ENCODE results near the gene SMG9. TPM values are rescaled to one million over a fixed set of nuclear protein-coding genes. Genes with fewer than 3 reads are reported as not detected.

The SMG9 gene
- total and polyA plus RNA-seq, 5 donors, result 11.7 to 21.0 (median 15.3) TPM

DNA sequence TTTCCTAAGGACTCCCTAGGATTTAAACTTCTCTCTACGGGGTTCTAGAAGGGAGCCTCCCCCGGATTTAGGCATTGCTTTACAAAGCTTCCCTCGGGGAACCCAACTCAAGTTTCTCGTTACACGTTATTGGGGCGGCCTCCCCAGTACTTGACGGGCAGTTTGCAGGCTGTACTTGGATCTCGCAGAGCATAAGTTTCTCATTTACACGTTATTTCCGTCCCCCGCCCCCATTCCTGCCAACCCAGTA, 584 bp downstream of the SMG9 start:
- WGBS, result under 1% methylated on average over 11 of the region's 11 CpGs
- Histone ChIP-seq H3K27me3 (ENCODE audit: control insufficient read depth, insufficient read depth) (no peaks in the 10 kb centered on the region), H3K27ac (ENCODE audit: low read length) (peak overlapping the region; percentile 96), H3K4me3 (ENCODE audit: low read length) (peak overlapping the region; percentile 61), H3K4me1 (ENCODE audit: control insufficient read depth, insufficient read depth, low read length) (no peaks in the 10 kb centered on the region), H3K9me3 (ENCODE audit: control insufficient read depth, low read length) (no peaks in the 10 kb centered on the region)
- intact Hi-C loops (cut with DNase I), result no loop called here
- DNase-seq (no peak), ATAC-seq (no peak)

DNA sequence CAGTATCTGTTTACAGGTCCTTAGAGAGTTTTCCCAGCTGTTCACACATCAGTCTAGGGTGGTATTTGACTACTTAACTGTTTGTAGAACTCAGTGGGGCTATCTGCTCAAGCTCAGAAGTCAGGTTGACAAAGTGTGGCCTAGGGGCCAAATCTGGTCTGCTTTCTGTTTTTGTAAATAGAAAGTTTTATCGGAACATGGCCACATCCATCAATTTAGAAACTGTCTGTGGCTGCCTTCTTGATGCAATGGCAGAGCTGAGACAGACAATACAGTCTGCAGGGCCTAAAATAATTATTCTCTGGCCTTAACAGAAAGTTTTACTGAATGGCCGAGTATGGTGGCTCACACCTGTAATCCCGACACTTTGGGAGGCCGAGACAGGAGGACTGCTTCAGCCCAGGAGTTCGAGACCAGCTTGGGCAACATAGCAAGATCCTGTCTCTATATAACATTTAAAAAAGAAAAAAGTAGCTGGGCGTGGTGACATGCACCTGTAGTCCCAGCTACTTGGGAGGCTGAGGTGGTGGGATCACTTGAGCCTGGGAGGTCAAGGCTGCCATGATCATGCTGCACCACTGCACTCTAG, 2.4 kb downstream of the SMG9 start:
- DNase-seq (no peak), ATAC-seq (no peak)
- Histone ChIP-seq H3K4me1 (ENCODE audit: control insufficient read depth, insufficient read depth, low read length) (no peaks in the 10 kb centered on the region), H3K4me3 (ENCODE audit: low read length) (no peak overlapping the region), H3K27ac (ENCODE audit: low read length) (no peak overlapping the region), H3K27me3 (ENCODE audit: control insufficient read depth, insufficient read depth) (no peaks in the 10 kb centered on the region), H3K9me3 (ENCODE audit: control insufficient read depth, low read length) (no peaks in the 10 kb centered on the region)
- intact Hi-C loops (cut with DNase I), result no loop called here
- WGBS, result 97% methylated on average over 6 of the region's 6 CpGs

- WGBS, result 95% methylated on average over 4 of the region's 4 CpGs
- no peak overlapping the region for H3K4me3 ChIP-seq (ENCODE audit: low read length)
- H3K27me3 ChIP-seq (ENCODE audit: control insufficient read depth, insufficient read depth), result no peaks in the 10 kb centered on the region
- no peaks in the 10 kb centered on the region for H3K9me3 ChIP-seq (ENCODE audit: control insufficient read depth, low read length)
- no peaks in the 10 kb centered on the region for H3K4me1 ChIP-seq (ENCODE audit: control insufficient read depth, insufficient read depth, low read length)
- no peak overlapping the region for H3K27ac ChIP-seq (ENCODE audit: low read length)
- ATAC-seq, result no peak
- no peak for DNase-seq
- intact Hi-C loops (cut with DNase I), result no loop called here
Observed at GRCh38 chr19:43751466-43752220, 3.1 kb downstream of the SMG9 start.

DNA sequence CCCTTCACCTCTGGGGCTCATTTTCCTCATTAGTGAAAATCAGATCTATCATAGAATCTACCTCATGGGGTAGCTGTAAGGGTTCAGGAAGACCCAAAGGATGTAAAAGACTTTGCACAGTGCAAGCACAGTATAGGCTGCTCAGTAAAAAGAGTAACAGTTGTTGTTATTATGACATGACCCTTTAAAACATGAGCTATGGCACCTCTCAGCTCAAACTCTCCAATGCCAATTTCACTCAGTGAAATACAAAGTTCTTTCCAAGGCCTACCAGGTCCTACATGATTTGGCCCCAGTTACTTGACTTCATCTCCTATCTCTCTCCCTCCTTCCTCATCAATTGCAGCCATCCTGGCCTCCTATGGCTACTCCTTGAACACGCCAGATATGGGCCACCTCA, 4.9 kb downstream of the SMG9 start:
- Histone ChIP-seq H3K4me3 (ENCODE audit: low read length) (no peak overlapping the region), H3K27ac (ENCODE audit: low read length) (no peak overlapping the region), H3K4me1 (ENCODE audit: control insufficient read depth, insufficient read depth, low read length) (no peaks in the 10 kb centered on the region), H3K9me3 (ENCODE audit: control insufficient read depth, low read length) (no peaks in the 10 kb centered on the region), H3K27me3 (ENCODE audit: control insufficient read depth, insufficient read depth) (no peaks in the 10 kb centered on the region)
- no peak for DNase-seq
- WGBS, result 98% methylated on average over 1 of the region's 1 CpG
- ATAC-seq, result no peak
- intact Hi-C loops (cut with DNase I), result loop anchor here in 1 of 4 donors (5.0 kb wide), 1 partner anchor 32 kb away; the partner anchor contains the start of gene KCNN4

- no peak overlapping the region for H3K27ac ChIP-seq (ENCODE audit: low read length)
- no peaks in the 10 kb centered on the region for H3K9me3 ChIP-seq (ENCODE audit: control insufficient read depth, low read length)
- 70% methylated on average over 7 of the region's 7 CpGs for WGBS
- ATAC-seq (no peak), DNase-seq (no peak)
- H3K27me3 ChIP-seq (ENCODE audit: control insufficient read depth, insufficient read depth), result no peaks in the 10 kb centered on the region
- H3K4me3 ChIP-seq (ENCODE audit: low read length), result no peak overlapping the region
- no peaks in the 10 kb centered on the region for H3K4me1 ChIP-seq (ENCODE audit: control insufficient read depth, insufficient read depth, low read length)
- intact Hi-C loops (cut with DNase I), result loop anchor here in 1 of 4 donors (5.0 kb wide), 1 partner anchor 33 kb away; the partner anchor contains the start of gene KCNN4
Observed at GRCh38 chr19:43749152-43749551, 5.6 kb downstream of the SMG9 start.

GRCh38 chr19:43748685-43749084, 6.1 kb downstream of the SMG9 start:
- ATAC-seq (no peak), DNase-seq (no peak)
- Histone ChIP-seq H3K4me3 (ENCODE audit: low read length) (no peak overlapping the region), H3K4me1 (ENCODE audit: control insufficient read depth, insufficient read depth, low read length) (no peaks in the 10 kb centered on the region), H3K27me3 (ENCODE audit: control insufficient read depth, insufficient read depth) (no peaks in the 10 kb centered on the region), H3K27ac (ENCODE audit: low read length) (no peak overlapping the region), H3K9me3 (ENCODE audit: control insufficient read depth, low read length) (no peaks in the 10 kb centered on the region)
- intact Hi-C loops (cut with DNase I), result loop anchor here in 1 of 4 donors (5.0 kb wide), 1 partner anchor 34 kb away; the partner anchor contains the start of gene KCNN4
- 80% methylated on average over 4 of the region's 4 CpGs for WGBS

DNA sequence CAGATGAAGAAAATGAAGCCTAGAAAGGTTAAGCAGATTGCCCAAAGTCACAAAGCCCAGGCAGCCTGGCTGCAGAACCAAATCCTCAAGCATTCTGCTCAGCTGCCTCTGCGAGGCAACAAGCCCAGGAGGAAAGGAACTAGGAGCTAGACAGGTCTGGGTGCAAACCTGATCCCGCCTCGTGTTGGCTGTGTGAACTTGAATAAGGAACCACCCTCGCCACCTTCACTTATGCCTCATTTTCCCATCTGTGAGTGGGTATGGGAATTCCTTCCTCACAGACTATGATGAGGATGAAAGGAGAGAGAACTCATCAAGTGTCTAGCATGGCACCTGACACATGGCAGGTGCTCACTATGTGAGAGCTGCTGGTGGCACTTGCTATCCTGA, 6.6 kb downstream of the SMG9 start:
- H3K27ac ChIP-seq (ENCODE audit: low read length), result no peak overlapping the region
- WGBS, result 92% methylated on average over 4 of the region's 4 CpGs
- no peaks in the 10 kb centered on the region for H3K9me3 ChIP-seq (ENCODE audit: control insufficient read depth, low read length)
- ATAC-seq, result no peak
- H3K4me3 ChIP-seq (ENCODE audit: low read length), result no peak overlapping the region
- DNase-seq, result no peak
- intact Hi-C loops (cut with DNase I), result loop anchor here in 1 of 4 donors (5.0 kb wide), 1 partner anchor 34 kb away; the partner anchor contains the start of gene KCNN4
- H3K27me3 ChIP-seq (ENCODE audit: control insufficient read depth, insufficient read depth), result no peaks in the 10 kb centered on the region
- H3K4me1 ChIP-seq (ENCODE audit: control insufficient read depth, insufficient read depth, low read length), result no peaks in the 10 kb centered on the region

- intact Hi-C loops (cut with DNase I), result loop anchor here in 1 of 4 donors (5.0 kb wide), 1 partner anchor 35 kb away; the partner anchor contains the start of gene KCNN4
- Histone ChIP-seq H3K27ac (ENCODE audit: low read length) (no peak overlapping the region), H3K4me1 (ENCODE audit: control insufficient read depth, insufficient read depth, low read length) (no peaks in the 10 kb centered on the region), H3K4me3 (ENCODE audit: low read length) (no peak overlapping the region), H3K27me3 (ENCODE audit: control insufficient read depth, insufficient read depth) (no peaks in the 10 kb centered on the region), H3K9me3 (ENCODE audit: control insufficient read depth, low read length) (no peaks in the 10 kb centered on the region)
- 83% methylated on average over 16 of the region's 16 CpGs for WGBS
- no peak for DNase-seq
- ATAC-seq, result no peak
Observed at GRCh38 chr19:43747557-43748204, 7.1 kb downstream of the SMG9 start.

- DNase-seq, result no peak
- no peak for ATAC-seq
- Histone ChIP-seq H3K27ac (ENCODE audit: low read length) (no peak overlapping the region), H3K4me1 (ENCODE audit: control insufficient read depth, insufficient read depth, low read length) (no peaks in the 10 kb centered on the region), H3K27me3 (ENCODE audit: control insufficient read depth, insufficient read depth) (no peaks in the 10 kb centered on the region), H3K9me3 (ENCODE audit: control insufficient read depth, low read length) (no peaks in the 10 kb centered on the region), H3K4me3 (ENCODE audit: low read length) (no peak overlapping the region)
- WGBS, result 84% methylated on average over 3 of the region's 3 CpGs
- intact Hi-C loops (cut with DNase I), result loop anchor here in 1 of 4 donors (5.0 kb wide), 1 partner anchor 44 kb away; no protein-coding TSS in a partner anchor
Observed at GRCh38 chr19:43743059-43743458, 11.7 kb downstream of the SMG9 start.

DNA sequence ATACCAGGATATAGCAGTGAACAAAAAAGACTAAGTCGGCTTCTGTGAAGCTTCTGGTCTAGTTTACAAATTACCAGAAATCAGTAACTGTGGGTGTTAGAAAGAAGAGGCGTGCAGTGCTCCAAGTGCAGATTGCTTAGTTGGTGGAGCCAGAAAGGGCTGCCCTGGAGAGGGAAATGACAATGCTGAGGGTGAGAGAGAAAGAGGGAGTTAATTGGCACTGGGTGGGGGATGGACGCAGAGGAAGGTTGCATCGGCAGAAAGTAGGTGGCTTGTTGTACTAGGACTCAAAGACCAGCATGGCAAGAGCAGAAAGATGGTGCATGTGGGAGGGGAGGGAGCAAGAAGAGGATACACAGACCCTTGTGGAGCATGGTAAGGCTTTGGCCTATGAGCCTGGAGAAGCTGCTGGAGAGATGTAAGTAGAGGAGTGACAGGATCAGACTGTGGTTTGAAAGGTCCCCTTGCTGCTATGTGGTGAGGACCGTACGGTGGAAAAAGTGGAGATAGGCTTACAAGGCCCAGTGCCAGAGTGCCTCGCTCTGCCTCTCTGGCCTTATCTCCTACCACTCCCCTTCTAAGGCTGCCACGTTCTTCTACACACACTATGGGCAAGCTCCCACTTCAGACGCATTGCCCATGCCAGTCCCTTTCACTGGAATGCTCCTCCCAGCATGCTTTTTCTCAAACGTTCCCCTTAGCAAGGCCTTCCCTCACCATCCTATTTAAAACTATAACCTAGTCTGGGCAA, 13.5 kb downstream of the SMG9 start:
- 75% methylated on average over 10 of the region's 10 CpGs for WGBS
- Histone ChIP-seq H3K4me1 (ENCODE audit: control insufficient read depth, insufficient read depth, low read length) (no peaks in the 10 kb centered on the region), H3K4me3 (ENCODE audit: low read length) (no peak overlapping the region), H3K27ac (ENCODE audit: low read length) (no peak overlapping the region), H3K27me3 (ENCODE audit: control insufficient read depth, insufficient read depth) (no peaks in the 10 kb centered on the region), H3K9me3 (ENCODE audit: control insufficient read depth, low read length) (no peaks in the 10 kb centered on the region)
- ATAC-seq, result peak in 1 of 2 donors; percentile 12
- intact Hi-C loops (cut with DNase I), result loop anchor here in 2 of 4 donors (2.0 to 5.0 kb wide), 2 partner anchors 46 kb away; no protein-coding TSS in a partner anchor
- no peak for DNase-seq
